ENCODE data around the gene BSDC1. TPM values are rescaled to one million over a fixed set of nuclear protein-coding genes. Genes with fewer than 3 reads are reported as not detected.
"Not testable (repeated sequence)": the region's sequence is repeated elsewhere in the genome, so short reads cannot be mapped to it uniquely, and the experiment has no call there.

The BSDC1 gene
- 56.1 TPM for total RNA-seq

GRCh38 chr1:32394141-32394889 lies at the start of gene BSDC1:
TSS of gene BSDC1 (minus strand) at chr1:32394441. CDS start at chr1:32394414, 27 bp downstream.
- intact Hi-C loops (cut with DNase I) = loop anchor here (1.0 to 2.0 kb wide), 2 partner anchors 43 to 102 kb away; partner anchors contain the start of gene HDAC1
- TF ChIP-seq CTCF (IDR thresholded peaks at IDR 0.05) = no peak

GRCh38 chr1:32441467-32441866 lies 47.2 kb upstream of the BSDC1 start:
- H3K9me3 ChIP-seq; intact Hi-C loops (cut with DNase I): not testable (repeated sequence)

More at GRCh38 chr1:32394141-32394889, at the start of gene BSDC1:
- Histone ChIP-seq H3K4me1 (peaks cover 9 to 24% of the 10 kb centered on the region in 2 donors), H3K27ac (peak within 1 kb of the TSS; percentile 87 to 95), H3K4me3 (peak within 1 kb of the TSS; percentile 72 to 86), H3K27me3 (no peaks in the 10 kb centered on the region), H3K36me3 (peaks cover 23 to 25% of the 10 kb centered on the region in 2 donors), H3K9me3 (no peaks in the 10 kb centered on the region)
- peak; percentile 97 to 99 for DNase-seq (ENCODE audit: low spot score in 2 of 2)

GRCh38 chr1:32438777-32439176 lies 44.5 kb upstream of the BSDC1 start:
- DNase-seq (ENCODE audit: low spot score in 2 of 2); H3K36me3 ChIP-seq; H3K9me3 ChIP-seq; intact Hi-C loops (cut with DNase I); H3K27ac ChIP-seq; H3K27me3 ChIP-seq; H3K4me3 ChIP-seq; H3K4me1 ChIP-seq: not testable (repeated sequence)

More at GRCh38 chr1:32441467-32441866, 47.2 kb upstream of the BSDC1 start:
- H3K4me3 ChIP-seq; H3K4me1 ChIP-seq; H3K27me3 ChIP-seq; H3K27ac ChIP-seq; H3K36me3 ChIP-seq; DNase-seq (ENCODE audit: low spot score in 2 of 2): not testable (repeated sequence)

- DNase-seq (ENCODE audit: low spot score in 2 of 2) = no peak
- intact Hi-C loops (cut with DNase I) = no loop called here
- H3K9me3 ChIP-seq = no peaks in the 10 kb centered on the region
- no peak overlapping the region for H3K27ac ChIP-seq
- H3K36me3 ChIP-seq = no peaks in the 10 kb centered on the region
- H3K4me3 ChIP-seq = no peak overlapping the region
- H3K4me1 ChIP-seq = no peaks in the 10 kb centered on the region
- no peak for TF ChIP-seq CTCF (IDR thresholded peaks at IDR 0.05)
- no peaks in the 10 kb centered on the region for H3K27me3 ChIP-seq
These were observed 43.9 kb upstream of the BSDC1 start for GRCh38 chr1:32438136-32438535.

- DNase-seq (ENCODE audit: low spot score in 2 of 2) = no peak
- H3K4me1 ChIP-seq = peaks cover 0 to 2% of the 10 kb centered on the region in 2 donors
- no peaks in the 10 kb centered on the region for H3K9me3 ChIP-seq
- H3K36me3 ChIP-seq = no peaks in the 10 kb centered on the region
- intact Hi-C loops (cut with DNase I) = no loop called here
- no peaks in the 10 kb centered on the region for H3K27me3 ChIP-seq
- TF ChIP-seq CTCF (IDR thresholded peaks at IDR 0.05) = no peak
- no peak overlapping the region for H3K4me3 ChIP-seq
- H3K27ac ChIP-seq = no peak overlapping the region
These were observed 37.6 kb upstream of the BSDC1 start for GRCh38 chr1:32431736-32432400.

GRCh38 chr1:32427264-32427963 lies 33.2 kb upstream of the BSDC1 start:
- no peak for DNase-seq (ENCODE audit: low spot score in 2 of 2)
- H3K27ac ChIP-seq = no peak overlapping the region
- no peaks in the 10 kb centered on the region for H3K27me3 ChIP-seq
- H3K9me3 ChIP-seq = no peaks in the 10 kb centered on the region
- no peaks in the 10 kb centered on the region for H3K36me3 ChIP-seq
- peak overlapping the region; percentile 31 to 33 for H3K4me3 ChIP-seq
- intact Hi-C loops (cut with DNase I) = no loop called here
- peaks cover 0 to 7% of the 10 kb centered on the region in 2 donors for H3K4me1 ChIP-seq
- TF ChIP-seq CTCF (IDR thresholded peaks at IDR 0.05) = no peak

Measured in ascending aorta (tissue), 2 donors.